Mesenchymal stem cell (in vitro differentiated cells and primary cell): ENCODE measurements around the gene CASP2.

Experiments
- DNase-seq: peaks from one replicate; pipeline ENCODE4 v3.0.0-alpha.2; 2013
- H2AFZ ChIP-seq: one replicate; pipeline ENCODE4 v1.6.1; 2013; ENCODE audit warnings: low read depth, mild to moderate bottlenecking, control low read depth, inconsistent platforms, low read length, moderate library complexity
- H2AK5ac ChIP-seq: 2 replicates; pipeline ENCODE4 v1.6.1; 2013; ENCODE audit warnings: low read length, moderate library complexity, mild to moderate bottlenecking, inconsistent platforms; ENCODE audit not compliant: severe bottlenecking
- H2BK120ac ChIP-seq: one replicate; pipeline ENCODE4 v1.6.1; 2013; ENCODE audit warnings: low read depth, mild to moderate bottlenecking, inconsistent platforms, low read length, moderate library complexity
- H2BK12ac ChIP-seq, 2 experiments: one replicate each; pipeline ENCODE4 v1.6.1; 2013; ENCODE audit warnings: inconsistent platforms in 2 of 2, low read length in 2 of 2, mild to moderate bottlenecking in 2 of 2, moderate library complexity in 2 of 2, control low read depth in 1 of 2
- H2BK15ac ChIP-seq: one replicate; pipeline ENCODE4 v1.6.1; 2013; ENCODE audit warnings: mild to moderate bottlenecking, low read depth, inconsistent platforms; ENCODE audit not compliant: poor library complexity, severe bottlenecking
- H2BK5ac ChIP-seq: 2 replicates; pipeline ENCODE4 v1.6.1; 2013; ENCODE audit warnings: low read depth, mild to moderate bottlenecking, low read length, control low read depth, inconsistent platforms; ENCODE audit not compliant: poor library complexity, severe bottlenecking
- H3K14ac ChIP-seq, 2 experiments: one replicate each; pipeline ENCODE4 v1.6.1; 2013; ENCODE audit warnings: inconsistent platforms in 2 of 2, low read length in 2 of 2, control low read depth in 1 of 2, mild to moderate bottlenecking in 1 of 2, moderate library complexity in 1 of 2
- H3K18ac ChIP-seq, 2 experiments: one replicate each; pipeline ENCODE4 v1.6.1; 2013; ENCODE audit warnings: inconsistent platforms in 2 of 2, low read length in 2 of 2, control low read depth in 1 of 2, low read depth in 1 of 2, mild to moderate bottlenecking in 1 of 2
- H3K23ac ChIP-seq, 2 experiments: one replicate each; pipeline ENCODE4 v1.6.1; 2013; ENCODE audit warnings: inconsistent platforms in 2 of 2, low read length in 2 of 2, mild to moderate bottlenecking in 2 of 2, moderate library complexity in 2 of 2, control low read depth in 1 of 2
- H3K27ac ChIP-seq: 2 replicates; pipeline ENCODE4 v1.5.1; 2013; ENCODE audit warnings: mild to moderate bottlenecking, moderate library complexity, low read length, control low read depth, inconsistent platforms; ENCODE audit not compliant: poor library complexity, severe bottlenecking
- H3K27me3 ChIP-seq, 2 experiments: 2 replicates each; pipeline versions ENCODE4 v1.6.1 to v1.7.0; 2013; ENCODE audit warnings: low read length in 2 of 2, mild to moderate bottlenecking in 2 of 2, moderate library complexity in 2 of 2, control low read depth in 1 of 2, inconsistent platforms in 1 of 2; ENCODE audit not compliant: control insufficient read depth in 1 of 2, insufficient read depth in 1 of 2
- H3K36me3 ChIP-seq, 2 experiments: 2 replicates each; pipeline versions ENCODE4 v1.6.1 to v1.7.0; 2013; ENCODE audit warnings: low read length in 2 of 2, control low read depth in 1 of 2, inconsistent platforms in 1 of 2, low read depth in 1 of 2, mild to moderate bottlenecking in 1 of 2; ENCODE audit not compliant: insufficient read depth in 2 of 2, control insufficient read depth in 1 of 2
- H3K4ac ChIP-seq, 2 experiments: one replicate each; pipeline ENCODE4 v1.6.1; 2013; ENCODE audit warnings: inconsistent platforms in 2 of 2, low read length in 2 of 2, mild to moderate bottlenecking in 2 of 2, moderate library complexity in 2 of 2, control low read depth in 1 of 2, low read depth in 1 of 2
- H3K4me1 ChIP-seq: 2 replicates; pipeline ENCODE4 v1.6.1; 2013; ENCODE audit warnings: low read depth, low read length, control low read depth; ENCODE audit not compliant: control insufficient read depth, insufficient read depth
- H3K4me2 ChIP-seq: 2 replicates; pipeline ENCODE4 v1.6.1; 2013; ENCODE audit warnings: low read length, mild to moderate bottlenecking, inconsistent platforms; ENCODE audit not compliant: poor library complexity, severe bottlenecking
- H3K4me3 ChIP-seq, 2 experiments: 2 replicates each; pipeline versions ENCODE4 v1.5.1 to v1.7.0; 2013; ENCODE audit warnings: low read length in 2 of 2, mild to moderate bottlenecking in 2 of 2, control low read depth in 1 of 2, low read depth in 1 of 2; ENCODE audit not compliant: insufficient read depth in 1 of 2
- H3K79me1 ChIP-seq: replicated peaks from 2 replicates; pipeline ENCODE4 v1.6.1; 2013; ENCODE audit warnings: mild to moderate bottlenecking, control low read depth, low read length, inconsistent platforms; ENCODE audit not compliant: poor library complexity, severe bottlenecking
- H3K9ac ChIP-seq: 2 replicates; pipeline ENCODE4 v1.7.0; 2013; ENCODE audit warnings: mild to moderate bottlenecking, low read length, moderate library complexity
- H3K9me3 ChIP-seq: 2 replicates; pipeline ENCODE4 v1.7.0; 2013; ENCODE audit warnings: mild to moderate bottlenecking, low read length; ENCODE audit not compliant: control insufficient read depth
- H4K8ac ChIP-seq: one replicate; pipeline ENCODE4 v1.6.1; 2013; ENCODE audit warnings: inconsistent platforms, mild to moderate bottlenecking, low read length, moderate library complexity
- H4K91ac ChIP-seq: one replicate; pipeline ENCODE4 v1.6.1; 2013; ENCODE audit warnings: mild to moderate bottlenecking, low read length, inconsistent platforms
- WGBS: methylation state at CpG from one replicate; pipeline ENCODE4 v1.1.7; 2013; ENCODE audit warnings: mixed read lengths; 5-methylcytosine and 5-hydroxymethylcytosine counted together

The CASP2 gene

GRCh38 chr7:143256932-143257331 is 31.2 kb upstream of the CASP2 start:
- H2AFZ ChIP-seq: no peak overlapping the region

DNA sequence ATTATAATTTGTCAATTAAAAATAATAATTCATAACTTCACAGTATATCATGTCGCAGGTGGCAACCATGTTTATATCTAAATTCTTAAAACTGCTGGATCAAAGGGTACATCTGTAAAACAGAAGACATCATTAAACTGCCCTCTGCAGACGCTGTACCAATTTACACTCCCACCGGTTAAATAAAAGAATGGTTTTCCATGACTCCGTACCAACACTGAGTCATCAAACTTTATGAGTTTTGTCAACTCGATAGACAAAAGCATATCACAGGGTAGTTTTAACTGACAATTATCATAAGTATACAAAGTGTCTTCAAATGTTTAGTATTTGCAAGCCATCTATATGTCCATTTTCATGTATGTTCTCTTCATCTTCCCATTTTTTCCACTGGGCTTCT is 30.6 kb upstream of the CASP2 start:
- Histone ChIP-seq H3K23ac (no peak overlapping the region), H3K27ac (no peak overlapping the region), H3K27me3 (no peaks in the 10 kb centered on the region), H3K79me1 (no peaks in the 10 kb centered on the region), H3K9ac (no peak overlapping the region), H2BK15ac (no peak overlapping the region), H3K9me3 (no peaks in the 10 kb centered on the region), H3K4ac (no peak overlapping the region), H2BK12ac (no peak overlapping the region), H2AK5ac (no peak overlapping the region), H3K4me3 (no peak overlapping the region), H3K4me2 (no peak overlapping the region), H3K14ac (no peak overlapping the region), H3K18ac (no peak overlapping the region), H2BK5ac (no peak overlapping the region), H2AFZ (no peak overlapping the region), H3K4me1 (no peaks in the 10 kb centered on the region), H3K36me3 (no peaks in the 10 kb centered on the region), H2BK120ac (no peak overlapping the region), H4K8ac (no peak overlapping the region), H4K91ac (no peak overlapping the region)
- DNase-seq: no peak
- 88% methylated on average over 4 of the region's 5 CpGs for WGBS

More at GRCh38 chr7:143256932-143257331, 31.2 kb upstream of the CASP2 start:
- H3K4me1 ChIP-seq: no peaks in the 10 kb centered on the region
- H2BK12ac ChIP-seq: no peak overlapping the region
- no peak overlapping the region for H4K91ac ChIP-seq
- no peak overlapping the region for H3K4ac ChIP-seq
- H2AK5ac ChIP-seq: no peak overlapping the region
- H3K14ac ChIP-seq: no peak overlapping the region
- H3K23ac ChIP-seq: no peak overlapping the region
- H3K36me3 ChIP-seq: no peaks in the 10 kb centered on the region
- H3K4me3 ChIP-seq: no peak overlapping the region
- H3K9ac ChIP-seq: no peak overlapping the region
- no peaks in the 10 kb centered on the region for H3K9me3 ChIP-seq
- no peak overlapping the region for H3K4me2 ChIP-seq
- no peak for DNase-seq
- H2BK15ac ChIP-seq: no peak overlapping the region
- H3K79me1 ChIP-seq: no peaks in the 10 kb centered on the region
- no peak overlapping the region for H2BK120ac ChIP-seq
- H2BK5ac ChIP-seq: no peak overlapping the region
- H3K27ac ChIP-seq: no peak overlapping the region
- H3K18ac ChIP-seq: no peak overlapping the region
- H3K27me3 ChIP-seq: no peaks in the 10 kb centered on the region
- H4K8ac ChIP-seq: no peak overlapping the region
- 85% methylated on average over 4 of the region's 4 CpGs for WGBS

- no peak overlapping the region for H3K23ac ChIP-seq
These were observed 29.3 kb upstream of the CASP2 start for GRCh38 chr7:143258831-143259230.

DNA sequence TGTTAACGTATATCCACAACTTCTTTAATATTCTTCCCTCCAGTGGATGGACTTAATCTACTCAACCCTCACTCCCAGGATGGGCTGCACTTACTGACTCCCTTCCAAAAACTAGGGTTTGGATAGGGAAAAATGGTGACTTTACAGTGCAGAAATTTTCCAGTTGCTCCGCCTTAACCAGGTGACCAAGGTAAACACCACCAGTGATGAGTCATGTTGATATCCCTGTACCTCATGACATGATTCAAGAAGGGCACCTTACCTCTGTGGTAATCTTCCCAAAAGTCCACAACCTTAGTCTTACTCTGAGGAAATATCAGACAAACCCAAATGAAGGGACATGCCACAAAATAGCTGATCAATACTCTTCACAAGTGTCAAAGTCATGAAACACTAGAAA is 28.4 kb upstream of the CASP2 start:
- 100% methylated on average over 1 of the region's 2 CpGs for WGBS
- Histone ChIP-seq H3K9ac (no peak overlapping the region), H3K23ac (no peak overlapping the region)

More at GRCh38 chr7:143258831-143259230, 29.3 kb upstream of the CASP2 start:
- Histone ChIP-seq H2BK5ac (no peak overlapping the region), H3K14ac (no peak overlapping the region), H3K18ac (no peak overlapping the region), H3K9ac (no peak overlapping the region), H2BK12ac (no peak overlapping the region), H3K79me1 (peaks cover 5% of the 10 kb centered on the region), H3K4ac (no peak overlapping the region), H4K8ac (no peak overlapping the region), H2BK120ac (no peak overlapping the region), H4K91ac (no peak overlapping the region), H3K4me1 (peaks cover under 1% of the 10 kb centered on the region), H3K36me3 (no peaks in the 10 kb centered on the region), H2AFZ (no peak overlapping the region), H3K4me3 (no peak overlapping the region), H3K27me3 (no peaks in the 10 kb centered on the region), H3K9me3 (no peaks in the 10 kb centered on the region), H2AK5ac (no peak overlapping the region), H3K27ac (no peak overlapping the region), H3K4me2 (no peak overlapping the region), H2BK15ac (no peak overlapping the region)
- 53% methylated on average over 2 of the region's 2 CpGs for WGBS
- peak; percentile 25 for DNase-seq

More for the DNA sequence above, 28.4 kb upstream of the CASP2 start:
- peaks cover 8% of the 10 kb centered on the region for H3K4me1 ChIP-seq
- no peak for DNase-seq
- H3K27me3 ChIP-seq: no peaks in the 10 kb centered on the region
- no peak overlapping the region for H3K4ac ChIP-seq
- H3K4me2 ChIP-seq: no peak overlapping the region
- H3K27ac ChIP-seq: no peak overlapping the region
- no peak overlapping the region for H2BK120ac ChIP-seq
- no peak overlapping the region for H2AK5ac ChIP-seq
- H2BK15ac ChIP-seq: no peak overlapping the region
- H3K79me1 ChIP-seq: peaks cover 14% of the 10 kb centered on the region
- no peaks in the 10 kb centered on the region for H3K9me3 ChIP-seq
- H2BK5ac ChIP-seq: no peak overlapping the region
- peaks cover 2 to 3% of the 10 kb centered on the region in 2 experiments for H3K36me3 ChIP-seq
- no peak overlapping the region for H2AFZ ChIP-seq
- no peak overlapping the region for H2BK12ac ChIP-seq
- H4K8ac ChIP-seq: no peak overlapping the region
- H4K91ac ChIP-seq: no peak overlapping the region
- no peak overlapping the region for H3K14ac ChIP-seq
- no peak overlapping the region for H3K4me3 ChIP-seq
- no peak overlapping the region for H3K18ac ChIP-seq
